A549 (cell line): Measurements from ENCODE around the gene CHAF1B. TPM values are rescaled to one million over a fixed set of nuclear protein-coding genes. Genes with fewer than 3 reads are reported as not detected.
"Not testable (repeated sequence)": the region's sequence is repeated elsewhere in the genome, so short reads cannot be mapped to it uniquely, and the experiment has no call there.

ENCODE experiments used
- ATAC-seq, 2 experiments: fragments of 200-7000 bp in 1 of 2; fragments of >200 bp in 1 of 2; cut with Nextera tagmentation in 1 of 2; cut with Tn5 transposase in 1 of 2; 3 replicates each; pipeline versions ENCODE4 v1.8.0 to v1.9.1; 2018 to 2020; ENCODE audit warnings: mild to moderate bottlenecking in 1 of 2, moderate library complexity in 1 of 2
- CTCF ChIA-PET: fragments of 300-600 bp; sonication (Branson Sonifier 250); formaldehyde crosslinking; extraction: SDS; loops from one replicate; lab custom pipeline; 2021; ENCODE audit warnings: antibody characterized with exemption, inconsistent platforms; lab: Yijun Ruan, JAX
- POLR2A ChIA-PET: fragments of 350-600 bp; formaldehyde crosslinking; extraction: SDS; loops from one replicate; lab custom pipeline; 2021; ENCODE audit warnings: antibody characterized with exemption, inconsistent platforms; lab: Yijun Ruan, JAX
- DNase-seq, 2 experiments: peaks; one replicate each; pipeline versions ENCODE4 v3.0.0 to v3.0.0-alpha.2; 2011 to 2016; ENCODE audit warnings: low read depth in 1 of 2, low spot score in 1 of 2
- FAIRE-seq: peaks from 2 replicates; lab custom pipeline; 2011; peaks lifted over from hg19 to GRCh38; lab: Jason Lieb, UNC
- H3K27ac ChIP-seq, 2 experiments: fragments of >200 bp; sonication (Bioruptor Twin); formaldehyde crosslinking; 3 replicates each; pipeline ENCODE4 v1.5.1; 2016 to 2017
- H3K4me1 ChIP-seq: fragments of >200 bp; sonication (Bioruptor Twin); formaldehyde crosslinking; 3 replicates; pipeline ENCODE4 v1.6.1; 2016
- H3K4me2 ChIP-seq: fragments of >200 bp; sonication (Bioruptor Twin); formaldehyde crosslinking; 3 replicates; pipeline ENCODE4 v1.6.1; 2016
- H3K4me3 ChIP-seq: fragments of >200 bp; sonication (Bioruptor Twin); formaldehyde crosslinking; 3 replicates; pipeline ENCODE4 v1.5.1; 2016
- H3K9me3 ChIP-seq: fragments of >200 bp; sonication (Bioruptor Twin); formaldehyde crosslinking; 3 replicates; pipeline ENCODE4 v1.6.1; 2016
- BHLHE40 ChIP-seq: IDR thresholded peaks from 2 replicates; pipeline ENCODE4 v1.6.1; 2012; ENCODE audit warnings: low read depth, low read length, inconsistent platforms
- CEBPB ChIP-seq, 2 experiments: fragments of >200 bp in 1 of 2; sonication (Bioruptor Twin) in 1 of 2; formaldehyde crosslinking in 1 of 2; IDR thresholded peaks; 2 replicates each; pipeline ENCODE4 v1.6.1; 2012 to 2016
- ELK1 ChIP-seq: fragments of 150-350 bp; IDR thresholded peaks from 2 replicates; pipeline ENCODE4 v1.6.1; 2014; ENCODE audit warnings: low read depth, mild to moderate bottlenecking, low read length
- FOSL2 ChIP-seq, 2 experiments: fragments of 450-650 bp in 1 of 2; fragments of >200 bp in 1 of 2; sonication (Bioruptor Twin) in 1 of 2; formaldehyde crosslinking; IDR thresholded peaks; 2 replicates each; pipeline versions ENCODE4 v1.5.0 to v1.6.1; 2016 to 2020; ENCODE audit warnings: mild to moderate bottlenecking in 1 of 2, moderate library complexity in 1 of 2
- HOXB13 ChIP-seq: fragments of 250-450 bp; sonication (Bioruptor Pico); IDR thresholded peaks from 2 replicates; pipeline ENCODE4 v1.5.0; 2020; ENCODE audit warnings: low read depth, mild to moderate bottlenecking, moderate library complexity
- HOXB5 ChIP-seq: fragments of 250-450 bp; sonication (Bioruptor Pico); IDR thresholded peaks from 2 replicates; pipeline ENCODE4 v1.5.0; 2020; ENCODE audit warnings: mild to moderate bottlenecking, moderate library complexity
- MAFK ChIP-seq: fragments of 450-650 bp; IDR thresholded peaks from 2 replicates; pipeline ENCODE4 v1.6.1; 2014; ENCODE audit not compliant: partially characterized antibody
- NFE2L2 ChIP-seq: fragments of 150-350 bp; conservative IDR thresholded peaks from 2 replicates; pipeline ENCODE4 v1.6.1; 2014; ENCODE audit warnings: low read length
- POLR2A ChIP-seq: IDR thresholded peaks from 2 replicates; pipeline ENCODE4 v1.6.1; 2012; ENCODE audit warnings: mild to moderate bottlenecking, low read length
- POLR2AphosphoS2 ChIP-seq: conservative IDR thresholded peaks from 2 replicates; pipeline ENCODE4 v1.6.1; 2012; ENCODE audit warnings: low read length, improper control_type of control experiment, inconsistent platforms
- RCOR1 ChIP-seq: fragments of 150-350 bp; IDR thresholded peaks from 2 replicates; pipeline ENCODE4 v1.6.1; 2014; ENCODE audit warnings: antibody characterized with exemption, low read length, low read depth
- RFX5 ChIP-seq: fragments of 450-650 bp; IDR thresholded peaks from 2 replicates; pipeline ENCODE4 v1.7.1; 2014; ENCODE audit warnings: antibody characterized with exemption, mild to moderate bottlenecking, moderate library complexity
- ZNF302 ChIP-seq: fragments of 250-450 bp; sonication (Bioruptor Pico); IDR thresholded peaks from 2 replicates; pipeline ENCODE4 v1.9.0; 2021; ENCODE audit warnings: inconsistent platforms, mild to moderate bottlenecking, moderate library complexity
- WGBS: methylation state at CpG from one replicate; pipeline ENCODE4 v1.1.6; 2017; ENCODE audit errors: missing lambda C conversion rate; 5-methylcytosine and 5-hydroxymethylcytosine counted together
- polyA plus RNA-seq, 4 experiments: library from polyadenylated mRNA; depleted of rRNA in 3 of 4; stranded (reverse); fragments of >200 nt; fragmentation: RNase III in 1 of 4; extraction: RNeasy Plus Mini Kit Qiagen cat#74134 plus additional on column Dnase treatment in 1 of 4; gene quantifications; 2 replicates in 3 of 4; 3 replicates in 1 of 4; pipeline ENCODE4 v1.2.3, GENCODE V29; 2011 to 2017
- TF ChIP-seq, protein P1 (sequence below): fragments of >200 bp; sonication (Bioruptor Twin); formaldehyde crosslinking; IDR thresholded peaks from 3 replicates; pipeline ENCODE4 v1.6.1; 2016
- TF ChIP-seq, protein P2 (sequence below): fragments of 450-650 bp; IDR thresholded peaks from 2 replicates; pipeline ENCODE4 v1.6.1; 2014; ENCODE audit warnings: antibody characterized with exemption

Gene CHAF1B
- polyA plus RNA-seq, 2 of the 4 experiments (the other 2 are of a cell fraction) = 13.3 to 16.9 TPM

DNA sequence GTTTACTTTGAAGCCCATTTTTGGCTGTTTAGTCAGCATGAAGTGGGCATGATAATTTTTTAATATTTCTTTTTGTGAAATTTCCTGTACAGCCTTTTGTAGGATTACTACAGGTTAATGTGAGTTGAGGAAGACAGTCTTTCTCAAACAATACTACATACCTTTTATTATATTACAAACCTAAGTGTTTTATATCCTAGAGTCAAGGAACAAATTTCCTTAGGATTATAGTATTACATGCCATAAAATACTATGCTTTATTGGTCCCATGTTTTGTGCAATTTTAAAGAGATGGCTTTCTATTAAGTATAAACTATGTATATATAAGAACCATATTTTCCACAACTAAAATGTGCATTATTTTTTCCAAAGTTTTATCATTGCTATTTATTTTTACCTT lies 9.2 kb upstream of the CHAF1B start (continued):
- TF ChIP-seq, protein P1, sequence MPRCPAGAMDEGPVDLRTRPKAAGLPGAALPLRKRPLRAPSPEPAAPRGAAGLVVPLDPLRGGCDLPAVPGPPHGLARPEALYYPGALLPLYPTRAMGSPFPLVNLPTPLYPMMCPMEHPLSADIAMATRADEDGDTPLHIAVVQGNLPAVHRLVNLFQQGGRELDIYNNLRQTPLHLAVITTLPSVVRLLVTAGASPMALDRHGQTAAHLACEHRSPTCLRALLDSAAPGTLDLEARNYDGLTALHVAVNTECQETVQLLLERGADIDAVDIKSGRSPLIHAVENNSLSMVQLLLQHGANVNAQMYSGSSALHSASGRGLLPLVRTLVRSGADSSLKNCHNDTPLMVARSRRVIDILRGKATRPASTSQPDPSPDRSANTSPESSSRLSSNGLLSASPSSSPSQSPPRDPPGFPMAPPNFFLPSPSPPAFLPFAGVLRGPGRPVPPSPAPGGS = no peak
- TF ChIP-seq MAFK = no peak
- TF ChIP-seq, protein P2, sequence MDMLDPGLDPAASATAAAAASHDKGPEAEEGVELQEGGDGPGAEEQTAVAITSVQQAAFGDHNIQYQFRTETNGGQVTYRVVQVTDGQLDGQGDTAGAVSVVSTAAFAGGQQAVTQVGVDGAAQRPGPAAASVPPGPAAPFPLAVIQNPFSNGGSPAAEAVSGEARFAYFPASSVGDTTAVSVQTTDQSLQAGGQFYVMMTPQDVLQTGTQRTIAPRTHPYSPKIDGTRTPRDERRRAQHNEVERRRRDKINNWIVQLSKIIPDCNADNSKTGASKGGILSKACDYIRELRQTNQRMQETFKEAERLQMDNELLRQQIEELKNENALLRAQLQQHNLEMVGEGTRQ = no peak
- TF ChIP-seq POLR2A = no peak
- no peak for TF ChIP-seq CEBPB (IDR thresholded peaks at IDR 0.05)
- no peak for TF ChIP-seq RCOR1

GRCh38 chr21:36377391-36377842 lies 7.8 kb upstream of the CHAF1B start:
- no peak for DNase-seq
- no peaks in the 10 kb centered on the region for H3K9me3 ChIP-seq
- no peak for FAIRE-seq
- TF ChIP-seq RFX5 = no peak
- H3K4me1 ChIP-seq = peaks cover 6% of the 10 kb centered on the region; the same call in 2 of the 3 replicates
- ChIA-PET CTCF (interaction anchor here (1.6 kb wide), 1 partner anchor 12 kb away, joined by 3 read pairs; no protein-coding TSS in a partner anchor), POLR2A (no interaction called here)
- no peak overlapping the region for H3K4me3 ChIP-seq
- no peak overlapping the region for H3K27ac ChIP-seq
- WGBS = 76% methylated on average over 7 of the region's 7 CpGs
- ATAC-seq = no peak
- H3K4me2 ChIP-seq = no peak overlapping the region

- ChIA-PET POLR2A (no interaction called here), CTCF (interaction anchor here (1.8 kb wide), 1 partner anchor 11 kb away, joined by 7 read pairs; no protein-coding TSS in a partner anchor)
- FAIRE-seq = no peak
- TF ChIP-seq HOXB5 (CRISPR knock-in tag) (no peak), BHLHE40 (no peak)
- H3K9me3 ChIP-seq = no peaks in the 10 kb centered on the region
- no peak overlapping the region for H3K4me2 ChIP-seq
- peaks cover 12% of the 10 kb centered on the region; the same call in 2 of the 3 replicates for H3K4me1 ChIP-seq
- ATAC-seq = no peak
- no peak overlapping the region for H3K4me3 ChIP-seq
- H3K27ac ChIP-seq = no peak overlapping the region
- 93% methylated on average over 6 of the region's 6 CpGs for WGBS
- no peak for DNase-seq
Measured at GRCh38 chr21:36379251-36379650, 5.9 kb upstream of the CHAF1B start.

- no peak for DNase-seq
- FAIRE-seq = no peak
- H3K4me2 ChIP-seq = 0 out of 3 replicates have a peak overlapping the region, but pooled peaks have one; percentile 15
- no peaks in the 10 kb centered on the region for H3K9me3 ChIP-seq
- WGBS = 80% methylated on average over 9 of the region's 9 CpGs
- CTCF ChIA-PET = interaction anchor here (0.6 kb wide), 1 partner anchor 253 kb away, joined by 3 read pairs; no protein-coding TSS in a partner anchor
- peaks cover 12% of the 10 kb centered on the region; the same call in 2 of the 3 replicates for H3K4me1 ChIP-seq
- no peak overlapping the region for H3K4me3 ChIP-seq
- no peak for ATAC-seq
- TF ChIP-seq FOSL2 (IDR thresholded peaks at IDR 0.05) = no peak
- TF ChIP-seq FOSL2 (CRISPR knock-in tag; IDR thresholded peaks at IDR 0.05) = no peak
- no peak for TF ChIP-seq ZNF302 (CRISPR knock-in tag)
- TF ChIP-seq NFE2L2 = peak; percentile 79
- TF ChIP-seq HOXB13 (CRISPR knock-in tag) = no peak
- no peak for TF ChIP-seq POLR2AphosphoS2
- TF ChIP-seq MAFK = peak; percentile 82
- TF ChIP-seq ELK1 = no peak
- POLR2A ChIA-PET = interaction anchor here (0.6 kb wide), 1 partner anchor 10 kb away, joined by 12 read pairs; no protein-coding TSS in a partner anchor
- H3K27ac ChIP-seq = peak overlapping the region; percentile 58 to 77; a peak in 5 of 6 replicates
Measured at GRCh38 chr21:36381841-36382589, 3.2 kb upstream of the CHAF1B start.

DNA sequence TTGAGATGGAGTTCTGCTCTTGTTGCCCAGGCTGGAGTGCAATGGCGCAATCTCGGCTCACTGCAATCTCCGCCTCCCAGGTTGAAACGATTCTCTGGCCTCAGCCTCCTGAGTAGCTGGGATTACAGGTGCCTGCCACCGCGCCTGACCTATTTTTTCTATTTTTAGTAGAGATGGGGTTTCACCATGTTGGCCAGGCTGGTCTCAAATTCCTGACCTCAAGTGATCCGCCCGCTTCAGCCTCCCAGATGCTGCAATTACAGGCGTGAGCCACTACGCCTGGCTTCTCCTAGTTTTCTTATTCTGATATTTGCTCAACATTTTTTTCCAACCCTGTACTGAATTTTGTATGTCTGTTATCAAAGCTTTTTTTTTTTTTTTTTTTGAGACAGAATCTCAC lies 2.5 kb upstream of the CHAF1B start:
- Histone ChIP-seq H3K4me2 (0 out of 3 replicates have a peak overlapping the region, but pooled peaks have one; percentile 15), H3K27ac (peak overlapping the region in 1 of 2 experiments; percentile 77; a peak in 3 of 6 replicates), H3K4me1 (peaks cover 12% of the 10 kb centered on the region; the same call in 2 of the 3 replicates)
- ChIA-PET POLR2A (interaction anchor here (0.6 kb wide), 1 partner anchor 11 kb away, joined by 12 read pairs; no protein-coding TSS in a partner anchor), CTCF (interaction anchor here (0.6 to 1.3 kb wide), 2 partner anchors 229 to 253 kb away, joined by 3 to 6 read pairs; no protein-coding TSS in a partner anchor)
- FAIRE-seq, ATAC-seq, DNase-seq, H3K9me3 ChIP-seq, H3K4me3 ChIP-seq: not testable (repeated sequence)
- 88% methylated on average over 10 of the region's 10 CpGs for WGBS
